GM04503 (cell line): ENCODE results near the gene ADAM11.

Experiments
- DNase-seq: peaks from one replicate; pipeline ENCODE4 v3.0.0-alpha.2; 2012; ENCODE audit warnings: low read depth

Gene ADAM11

GRCh38 chr17:44757045-44757917, 1.5 kb upstream of the ADAM11 start:
- DNase-seq: no peak

- DNase-seq: no peak
Observed at GRCh38 chr17:44757918-44758413, 822 bp upstream of the ADAM11 start.

- no peak for DNase-seq
Observed at GRCh38 chr17:44759086-44759915, 513 bp downstream of the ADAM11 start.

- DNase-seq: no peak
Observed at GRCh38 chr17:44759916-44760243, 1.1 kb downstream of the ADAM11 start.

- DNase-seq: no peak
Observed at GRCh38 chr17:44760474-44761308, 1.9 kb downstream of the ADAM11 start.

GRCh38 chr17:44761932-44762810, 3.4 kb downstream of the ADAM11 start:
- DNase-seq: no peak

GRCh38 chr17:44763170-44763569, 4.4 kb downstream of the ADAM11 start:
- DNase-seq: no peak

- no peak for DNase-seq
Observed at GRCh38 chr17:44765965-44766364, 7.2 kb downstream of the ADAM11 start.

GRCh38 chr17:44766409-44767038, 7.7 kb downstream of the ADAM11 start:
- no peak for DNase-seq

- no peak for DNase-seq
Observed at GRCh38 chr17:44767493-44767892, 8.7 kb downstream of the ADAM11 start.

- DNase-seq: no peak
Observed at GRCh38 chr17:44768505-44769142, 9.8 kb downstream of the ADAM11 start.

- DNase-seq: no peak
Observed at GRCh38 chr17:44769230-44769629, 10.4 kb downstream of the ADAM11 start.

- no peak for DNase-seq
Observed at GRCh38 chr17:44769647-44770084, 10.9 kb downstream of the ADAM11 start.

GRCh38 chr17:44770166-44770925, 11.6 kb downstream of the ADAM11 start:
- DNase-seq: no peak

GRCh38 chr17:44772308-44773045, 13.7 kb downstream of the ADAM11 start:
- no peak for DNase-seq

- DNase-seq: no peak
Observed at GRCh38 chr17:44773140-44773539, 14.4 kb downstream of the ADAM11 start.

GRCh38 chr17:44774271-44775135, 15.7 kb downstream of the ADAM11 start:
- no peak for DNase-seq
